Measurements from ENCODE around the gene TMEM240. TPM values are rescaled to one million over a fixed set of nuclear protein-coding genes. Genes with fewer than 3 reads are reported as not detected.
A peak's percentile ranks its signal among the peaks of the same experiment; 100 is the strongest.
"Not testable (repeated sequence)": the region's sequence is repeated elsewhere in the genome, so short reads cannot be mapped to it uniquely, and the experiment has no call there.

Gene TMEM240
- total RNA-seq, 1 donor from 2014 or later: 7.0 TPM

GRCh38 chr1:1518621-1519007, 21.8 kb downstream of the TMEM240 start:
- not testable (repeated sequence) for DNase-seq (ENCODE audit: low read depth); H3K27me3 ChIP-seq (ENCODE audit: insufficient read depth, low read length); H3K4me3 ChIP-seq (ENCODE audit: insufficient read depth, low read depth, low read length); H3K36me3 ChIP-seq (ENCODE audit: insufficient read depth, low read length); H3K27ac ChIP-seq (ENCODE audit: low read depth, low read length); H3K4me1 Mint-ChIP-seq (ENCODE audit: low read depth, unreplicated experiment); H3K27me3 Mint-ChIP-seq (ENCODE audit: low read depth, unreplicated experiment); H3K9ac ChIP-seq (ENCODE audit: low read length); H3K9me3 Mint-ChIP-seq (ENCODE audit: unreplicated experiment); H3K4me3 Mint-ChIP-seq (ENCODE audit: unreplicated experiment); FAIRE-seq; H3K4me2 ChIP-seq (ENCODE audit: low read length); H3K36me3 Mint-ChIP-seq (ENCODE audit: low read depth, unreplicated experiment); H2AFZ ChIP-seq (ENCODE audit: low read depth, low read length); H3K27ac Mint-ChIP-seq (ENCODE audit: unreplicated experiment); H3K4me1 ChIP-seq (ENCODE audit: insufficient read depth, low read length); H3K9me3 ChIP-seq (ENCODE audit: insufficient read depth, low read depth, low read length)
- Histone ChIP-seq H3K79me2 (ENCODE audit: insufficient read depth, low read length) (peaks cover 28% of the 10 kb centered on the region), H4K20me1 (ENCODE audit: insufficient read depth, low read length) (peaks cover 14% of the 10 kb centered on the region)

- no peaks in the 10 kb centered on the region for H3K9me3 ChIP-seq (ENCODE audit: insufficient read depth, low read depth, low read length)
- no peaks in the 10 kb centered on the region for H3K27me3 ChIP-seq (ENCODE audit: insufficient read depth, low read length)
- Mint-ChIP-seq H3K4me3 (ENCODE audit: unreplicated experiment) (no peak overlapping the region), H3K4me1 (ENCODE audit: low read depth, unreplicated experiment) (peaks cover 4% of the 10 kb centered on the region), H3K9me3 (ENCODE audit: unreplicated experiment) (no peaks in the 10 kb centered on the region), H3K27ac (ENCODE audit: unreplicated experiment) (peak overlapping the region; percentile 26), H3K36me3 (ENCODE audit: low read depth, unreplicated experiment) (peaks cover 8% of the 10 kb centered on the region), H3K27me3 (ENCODE audit: low read depth, unreplicated experiment) (no peaks in the 10 kb centered on the region)
- peaks cover 14% of the 10 kb centered on the region for H4K20me1 ChIP-seq (ENCODE audit: insufficient read depth, low read length)
- no peak overlapping the region for H2AFZ ChIP-seq (ENCODE audit: low read depth, low read length)
- peaks cover 31% of the 10 kb centered on the region for H3K79me2 ChIP-seq (ENCODE audit: insufficient read depth, low read length)
- FAIRE-seq (no peak), DNase-seq (ENCODE audit: low read depth) (no peak)
- no peaks in the 10 kb centered on the region for H3K4me1 ChIP-seq (ENCODE audit: insufficient read depth, low read length)
- H3K4me2 ChIP-seq (ENCODE audit: low read length): no peak overlapping the region
- H3K36me3 ChIP-seq (ENCODE audit: insufficient read depth, low read length): peaks cover 2% of the 10 kb centered on the region
- no peak for TF ChIP-seq EZH2 (IDR thresholded peaks at IDR 0.05; ENCODE audit: insufficient read depth, low read length)
- TF ChIP-seq, protein P1, sequence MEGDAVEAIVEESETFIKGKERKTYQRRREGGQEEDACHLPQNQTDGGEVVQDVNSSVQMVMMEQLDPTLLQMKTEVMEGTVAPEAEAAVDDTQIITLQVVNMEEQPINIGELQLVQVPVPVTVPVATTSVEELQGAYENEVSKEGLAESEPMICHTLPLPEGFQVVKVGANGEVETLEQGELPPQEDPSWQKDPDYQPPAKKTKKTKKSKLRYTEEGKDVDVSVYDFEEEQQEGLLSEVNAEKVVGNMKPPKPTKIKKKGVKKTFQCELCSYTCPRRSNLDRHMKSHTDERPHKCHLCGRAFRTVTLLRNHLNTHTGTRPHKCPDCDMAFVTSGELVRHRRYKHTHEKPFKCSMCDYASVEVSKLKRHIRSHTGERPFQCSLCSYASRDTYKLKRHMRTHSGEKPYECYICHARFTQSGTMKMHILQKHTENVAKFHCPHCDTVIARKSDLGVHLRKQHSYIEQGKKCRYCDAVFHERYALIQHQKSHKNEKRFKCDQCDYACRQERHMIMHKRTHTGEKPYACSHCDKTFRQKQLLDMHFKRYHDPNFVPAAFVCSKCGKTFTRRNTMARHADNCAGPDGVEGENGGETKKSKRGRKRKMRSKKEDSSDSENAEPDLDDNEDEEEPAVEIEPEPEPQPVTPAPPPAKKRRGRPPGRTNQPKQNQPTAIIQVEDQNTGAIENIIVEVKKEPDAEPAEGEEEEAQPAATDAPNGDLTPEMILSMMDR (IDR thresholded peaks at IDR 0.05; ENCODE audit: insufficient read depth, low read depth, low read length): no peak
- H3K4me3 ChIP-seq (ENCODE audit: insufficient read depth, low read depth, low read length): no peak overlapping the region
- no peak overlapping the region for H3K27ac ChIP-seq (ENCODE audit: low read depth, low read length)
- no peak overlapping the region for H3K9ac ChIP-seq (ENCODE audit: low read length)
These were observed 22.3 kb downstream of the TMEM240 start for GRCh38 chr1:1517973-1518620.

GRCh38 chr1:1516923-1517322, 23.5 kb downstream of the TMEM240 start:
- not testable (repeated sequence) for H3K4me3 ChIP-seq (ENCODE audit: insufficient read depth, low read depth, low read length); H3K36me3 ChIP-seq (ENCODE audit: insufficient read depth, low read length); H3K27ac Mint-ChIP-seq (ENCODE audit: unreplicated experiment); H3K4me1 ChIP-seq (ENCODE audit: insufficient read depth, low read length); H3K4me3 Mint-ChIP-seq (ENCODE audit: unreplicated experiment); H3K9ac ChIP-seq (ENCODE audit: low read length); H3K4me2 ChIP-seq (ENCODE audit: low read length); H3K9me3 Mint-ChIP-seq (ENCODE audit: unreplicated experiment); H2AFZ ChIP-seq (ENCODE audit: low read depth, low read length); FAIRE-seq; H3K27me3 ChIP-seq (ENCODE audit: insufficient read depth, low read length); H3K4me1 Mint-ChIP-seq (ENCODE audit: low read depth, unreplicated experiment); H3K9me3 ChIP-seq (ENCODE audit: insufficient read depth, low read depth, low read length); DNase-seq (ENCODE audit: low read depth); H3K27me3 Mint-ChIP-seq (ENCODE audit: low read depth, unreplicated experiment); H3K27ac ChIP-seq (ENCODE audit: low read depth, low read length); H3K36me3 Mint-ChIP-seq (ENCODE audit: low read depth, unreplicated experiment)
- peaks cover 34% of the 10 kb centered on the region for H3K79me2 ChIP-seq (ENCODE audit: insufficient read depth, low read length)
- H4K20me1 ChIP-seq (ENCODE audit: insufficient read depth, low read length): peaks cover 14% of the 10 kb centered on the region

DNA sequence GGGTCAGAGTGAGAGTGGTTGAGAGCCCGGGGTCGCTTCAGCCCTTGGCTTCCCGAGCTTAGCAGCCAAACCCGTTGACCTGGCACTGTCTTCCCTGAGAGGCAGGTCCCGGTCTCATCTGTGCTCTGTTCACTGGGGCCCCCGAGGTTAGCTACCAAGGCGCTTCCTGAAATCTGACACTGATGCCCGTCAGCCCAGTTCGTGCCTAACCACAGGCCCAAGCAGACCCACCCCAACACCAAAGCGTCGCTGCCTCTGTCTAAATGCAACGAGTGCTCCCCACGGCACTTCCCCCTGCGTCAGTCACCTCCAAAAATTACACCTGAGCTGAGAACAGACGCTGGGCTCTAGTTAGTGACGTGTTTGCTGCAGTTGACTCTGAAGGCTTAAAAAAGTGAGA, 26.0 kb downstream of the TMEM240 start:
- H3K27ac Mint-ChIP-seq (ENCODE audit: unreplicated experiment); H3K36me3 Mint-ChIP-seq (ENCODE audit: low read depth, unreplicated experiment); H4K20me1 ChIP-seq (ENCODE audit: insufficient read depth, low read length); DNase-seq (ENCODE audit: low read depth); H3K27me3 Mint-ChIP-seq (ENCODE audit: low read depth, unreplicated experiment); H2AFZ ChIP-seq (ENCODE audit: low read depth, low read length); H3K9me3 Mint-ChIP-seq (ENCODE audit: unreplicated experiment); FAIRE-seq; H3K4me1 ChIP-seq (ENCODE audit: insufficient read depth, low read length); H3K27me3 ChIP-seq (ENCODE audit: insufficient read depth, low read length); H3K27ac ChIP-seq (ENCODE audit: low read depth, low read length); H3K9ac ChIP-seq (ENCODE audit: low read length); H3K4me2 ChIP-seq (ENCODE audit: low read length); H3K9me3 ChIP-seq (ENCODE audit: insufficient read depth, low read depth, low read length); H3K4me1 Mint-ChIP-seq (ENCODE audit: low read depth, unreplicated experiment); H3K36me3 ChIP-seq (ENCODE audit: insufficient read depth, low read length); H3K4me3 ChIP-seq (ENCODE audit: insufficient read depth, low read depth, low read length): not testable (repeated sequence)
- H3K79me2 ChIP-seq (ENCODE audit: insufficient read depth, low read length): peaks cover 31% of the 10 kb centered on the region
- peak overlapping the region; percentile 57 for H3K4me3 Mint-ChIP-seq (ENCODE audit: unreplicated experiment)

GRCh38 chr1:1513675-1514074, 26.7 kb downstream of the TMEM240 start:
- H3K9ac ChIP-seq (ENCODE audit: low read length); H3K27ac ChIP-seq (ENCODE audit: low read depth, low read length); H2AFZ ChIP-seq (ENCODE audit: low read depth, low read length); H3K27me3 Mint-ChIP-seq (ENCODE audit: low read depth, unreplicated experiment); H3K4me1 Mint-ChIP-seq (ENCODE audit: low read depth, unreplicated experiment); H3K9me3 Mint-ChIP-seq (ENCODE audit: unreplicated experiment); DNase-seq (ENCODE audit: low read depth); H3K36me3 ChIP-seq (ENCODE audit: insufficient read depth, low read length); H3K4me3 ChIP-seq (ENCODE audit: insufficient read depth, low read depth, low read length); H4K20me1 ChIP-seq (ENCODE audit: insufficient read depth, low read length); H3K9me3 ChIP-seq (ENCODE audit: insufficient read depth, low read depth, low read length); H3K27me3 ChIP-seq (ENCODE audit: insufficient read depth, low read length); FAIRE-seq; H3K4me1 ChIP-seq (ENCODE audit: insufficient read depth, low read length); H3K36me3 Mint-ChIP-seq (ENCODE audit: low read depth, unreplicated experiment): not testable (repeated sequence)
- H3K79me2 ChIP-seq (ENCODE audit: insufficient read depth, low read length): peaks cover 31% of the 10 kb centered on the region
- Mint-ChIP-seq H3K27ac (ENCODE audit: unreplicated experiment) (peak overlapping the region; percentile 38), H3K4me3 (ENCODE audit: unreplicated experiment) (peak overlapping the region; percentile 84)
- H3K4me2 ChIP-seq (ENCODE audit: low read length): peak overlapping the region; percentile 66

All from astrocyte (in vitro differentiated cells and primary cell).